HCT116 (cell line): ENCODE measurements around the gene WDR27. TPM values are rescaled to one million over a fixed set of nuclear protein-coding genes. Genes with fewer than 3 reads are reported as not detected.

ENCODE experiments used
- ATAC-seq: fragments of 200-7000 bp; cut with Tn5 transposase; 2 replicates; pipeline ENCODE4 v1.9.1; 2020; ENCODE audit warnings: mild to moderate bottlenecking, moderate library complexity
- BruUV-seq: library from RNA; stranded (reverse); fragments of 400-500 nt; replicated peaks from 2 replicates; lab custom pipeline; 2021; lab: Mats Ljungman, UMichigan
- CTCF ChIA-PET: fragments of 300-600 bp; sonication (Branson Sonifier 250); formaldehyde crosslinking; loops from one replicate; lab custom pipeline; 2021; ENCODE audit warnings: antibody characterized with exemption; lab: Charles Lee
- POLR2A ChIA-PET: fragments of 300-600, 350-600 bp; sonication (Branson Sonifier 250); formaldehyde crosslinking; loops from one replicate; lab custom pipeline; 2021; ENCODE audit warnings: antibody characterized with exemption; lab: Charles Lee
- RAD21 ChIA-PET, 2 experiments: fragments of 300-600 bp; sonication (Branson Sonifier 250); formaldehyde crosslinking; loops; one replicate each; lab custom pipeline; 2023; ENCODE audit warnings: low total read pairs in 2 of 2; ENCODE audit not compliant: uncharacterized antibody in 2 of 2, unreplicated experiment in 2 of 2, low non-redundant PET in 1 of 2; lab: Charles Lee
- DNase-seq: peaks from one replicate; pipeline ENCODE4 v3.0.0-alpha.2; 2010; ENCODE audit warnings: low read depth, low spot score
- H2AFZ ChIP-seq: fragments of 200-600 bp; shearing (Covaris generic), sonication (generic); 2 replicates; pipeline ENCODE4 v1.6.1; 2017; ENCODE audit warnings: low read depth, mixed run types, mixed read lengths, antibody characterized with exemption, low read length; ENCODE audit not compliant: poor library complexity, severe bottlenecking
- H3K27ac ChIP-seq: 2 replicates; pipeline ENCODE4 v1.5.1; 2012; ENCODE audit warnings: low read depth, low read length
- H3K27me3 ChIP-seq: fragments of 200-600 bp; sonication (generic); 2 replicates; pipeline ENCODE4 v1.6.1; 2016; ENCODE audit warnings: mixed run types, low read length, mixed read lengths; ENCODE audit not compliant: insufficient read depth
- H3K36me3 ChIP-seq, 2 experiments: fragments of 200-500 bp in 1 of 2; fragments of 200-600 bp in 1 of 2; sonication (Bioruptor generic) in 1 of 2; sonication (generic) in 1 of 2; 2 replicates each; pipeline versions ENCODE4 v1.5.1 to v1.6.1; 2014 to 2016; ENCODE audit warnings: low read length in 2 of 2, inconsistent platforms in 1 of 2, mixed read lengths in 1 of 2, mixed run types in 1 of 2; ENCODE audit not compliant: insufficient read depth in 2 of 2, control insufficient read depth in 1 of 2
- H3K4me1 ChIP-seq, 2 experiments: fragments of 200-600 bp in 1 of 2; sonication (generic) in 1 of 2; 2 replicates each; pipeline versions ENCODE4 v1.5.1 to v1.6.1; 2012 to 2017; ENCODE audit warnings: low read length in 2 of 2, inconsistent platforms in 1 of 2, mild to moderate bottlenecking in 1 of 2, mixed read lengths in 1 of 2, mixed run types in 1 of 2, moderate library complexity in 1 of 2; ENCODE audit not compliant: insufficient read depth in 2 of 2, control insufficient read depth in 1 of 2
- H3K4me2 ChIP-seq: fragments of 200-600 bp; sonication (generic); 2 replicates; pipeline ENCODE4 v1.6.1; 2017; ENCODE audit warnings: mixed run types, low read length, mixed read lengths
- H3K4me3 ChIP-seq, 2 experiments: fragments of 200-600 bp in 1 of 2; sonication (generic) in 1 of 2; replicated peaks in 1 of 2; 2 replicates each; pipeline ENCODE4 v1.5.1; 2011 to 2016; ENCODE audit warnings: low read length in 2 of 2, control low read depth in 1 of 2, low read depth in 1 of 2, mild to moderate bottlenecking in 1 of 2, mixed read lengths in 1 of 2, mixed run types in 1 of 2
- H3K79me2 ChIP-seq: fragments of 200-600 bp; sonication (generic); 2 replicates; pipeline ENCODE4 v1.6.1; 2017; ENCODE audit warnings: mild to moderate bottlenecking, mixed run types, low read length, moderate library complexity, mixed read lengths; ENCODE audit not compliant: insufficient read depth
- H3K9ac ChIP-seq: fragments of 200-600 bp; sonication (generic); 2 replicates; pipeline ENCODE4 v1.6.1; 2016; ENCODE audit warnings: low read length, mixed read lengths
- H3K9me2 ChIP-seq: fragments of 200-600 bp; sonication (generic), shearing (Covaris generic); 2 replicates; pipeline ENCODE4 v1.6.1; 2017; ENCODE audit warnings: mixed run types, mild to moderate bottlenecking, moderate library complexity; ENCODE audit not compliant: insufficient read depth
- H3K9me3 ChIP-seq, 2 experiments: fragments of 200-500 bp in 1 of 2; fragments of 200-600 bp in 1 of 2; sonication (Bioruptor generic) in 1 of 2; sonication (generic) in 1 of 2; 2 replicates each; pipeline ENCODE4 v1.6.1; 2014 to 2017; ENCODE audit warnings: low read length in 2 of 2, mixed read lengths in 2 of 2, inconsistent platforms in 1 of 2, low read depth in 1 of 2, mild to moderate bottlenecking in 1 of 2, mixed run types in 1 of 2, moderate library complexity in 1 of 2; ENCODE audit not compliant: control insufficient read depth in 1 of 2, insufficient read depth in 1 of 2
- H4K20me1 ChIP-seq: fragments of 200-600 bp; sonication (generic), shearing (Covaris generic); 2 replicates; pipeline ENCODE4 v1.6.1; 2017; ENCODE audit warnings: mixed run types, mild to moderate bottlenecking, moderate library complexity; ENCODE audit not compliant: insufficient read depth
- ATF3 ChIP-seq: IDR thresholded peaks from 2 replicates; pipeline ENCODE4 v1.6.1; 2012
- CBX3 ChIP-seq: IDR thresholded peaks from 2 replicates; pipeline ENCODE4 v1.6.1; 2012; ENCODE audit warnings: low read depth
- CEBPB ChIP-seq: IDR thresholded peaks from 2 replicates; pipeline ENCODE4 v1.6.1; 2012; ENCODE audit warnings: low read depth
- EGR1 ChIP-seq: IDR thresholded peaks from 2 replicates; pipeline ENCODE4 v1.6.1; 2012; ENCODE audit warnings: low read depth
- ELF1 ChIP-seq: IDR thresholded peaks from 2 replicates; pipeline ENCODE4 v1.6.1; 2012; ENCODE audit warnings: low read depth, borderline replicate concordance
- EZH2phosphoT487 ChIP-seq: fragments of 200-600 bp; IDR thresholded peaks from 2 replicates; pipeline ENCODE4 v1.6.1; 2018; ENCODE audit warnings: antibody characterized with exemption, borderline replicate concordance
- FOSL1 ChIP-seq: IDR thresholded peaks from 2 replicates; pipeline ENCODE4 v1.6.1; 2012; ENCODE audit warnings: low read depth
- JUND ChIP-seq: IDR thresholded peaks from 2 replicates; pipeline ENCODE4 v1.6.1; 2012
- POLR2A ChIP-seq: IDR thresholded peaks from 2 replicates; pipeline ENCODE4 v1.7.0; 2011; ENCODE audit warnings: borderline replicate concordance; ENCODE audit not compliant: insufficient read depth, insufficient read length; ENCODE audit errors: extremely low read depth
- RAD21 ChIP-seq: IDR thresholded peaks from 2 replicates; pipeline ENCODE4 v1.6.1; 2012; ENCODE audit warnings: low read depth, mild to moderate bottlenecking
- REST ChIP-seq: IDR thresholded peaks from 2 replicates; pipeline ENCODE4 v1.6.1; 2012; ENCODE audit warnings: low read depth
- SP1 ChIP-seq: IDR thresholded peaks from 2 replicates; pipeline ENCODE4 v1.6.1; 2012; ENCODE audit warnings: low read depth
- SRF ChIP-seq: IDR thresholded peaks from 2 replicates; pipeline ENCODE4 v1.6.1; 2012; ENCODE audit warnings: low read depth
- TCF7L2 ChIP-seq: IDR thresholded peaks from 2 replicates; pipeline ENCODE4 v1.7.0; 2011; ENCODE audit warnings: borderline replicate concordance, inconsistent platforms; ENCODE audit not compliant: insufficient read depth, insufficient read length; ENCODE audit errors: extremely low read depth
- ZBTB33 ChIP-seq: IDR thresholded peaks from 2 replicates; pipeline ENCODE4 v1.6.1; 2011; ENCODE audit warnings: mild to moderate bottlenecking, low read length, moderate library complexity; ENCODE audit not compliant: insufficient replicate concordance; ENCODE audit errors: extremely low read depth
- ZFX ChIP-seq: fragments of 450-650 bp; IDR thresholded peaks from 2 replicates; pipeline ENCODE4 v1.6.1; 2017
- ZNF274 ChIP-seq: fragments of 200-500 bp; sonication (Bioruptor generic); IDR thresholded peaks from 2 replicates; pipeline ENCODE4 v1.6.1; 2014; ENCODE audit warnings: mild to moderate bottlenecking, low read depth, low read length, inconsistent platforms
- intact Hi-C: fragments of 100-400 bp; cut with micrococcal nuclease; formaldehyde crosslinking; loops from 2 replicates; pipeline ENCODE4 v1.10.0; 2022
- total RNA-seq: library from RNA; stranded (reverse); gene quantifications from one replicate; pipeline ENCODE4 v1.2.1, GENCODE V29; 2021; ENCODE audit not compliant: unreplicated experiment

The WDR27 gene
- total RNA-seq, 1 experiment from 2014 or later, result 60.6 TPM

- DNase-seq (no peak), ATAC-seq (no peak)
- POLR2A ChIA-PET, result no interaction called here
- TF ChIP-seq CEBPB, result no peak
- no peak for TF ChIP-seq FOSL1
- TF ChIP-seq RAD21, result no peak
- no peak for TF ChIP-seq REST
- TF ChIP-seq ZFX, result no peak
- no peak for TF ChIP-seq EGR1
- TF ChIP-seq POLR2A, result no peak
- no peak for TF ChIP-seq CBX3
- no peak for TF ChIP-seq ZBTB33
- TF ChIP-seq ZNF274, result no peak
- TF ChIP-seq SP1, result no peak
- no peak for TF ChIP-seq JUND
- TF ChIP-seq ATF3, result no peak
- TF ChIP-seq ELF1, result no peak
- TF ChIP-seq TCF7L2, result no peak
- no peak for TF ChIP-seq EZH2phosphoT487
- no peak for TF ChIP-seq SRF
- Histone ChIP-seq H4K20me1 (no peaks in the 10 kb centered on the region), H3K4me3 (no peak overlapping the region), H3K36me3 (no peaks in the 10 kb centered on the region), H3K27ac (no peak overlapping the region; the same call in 1 of the 2 replicates), H3K9me2 (no peaks in the 10 kb centered on the region), H3K27me3 (no peaks in the 10 kb centered on the region), H3K79me2 (no peaks in the 10 kb centered on the region), H2AFZ (no peak overlapping the region), H3K4me2 (no peak overlapping the region), H3K4me1 (peaks cover 4 to 20% of the 10 kb centered on the region in 2 experiments; a peak in 3 of 4 replicates), H3K9ac (no peak overlapping the region), H3K9me3 (0 out of 4 replicates have a peak, but pooled peaks cover 0 to 3% of the 10 kb centered on the region in 2 experiments)
- BruUV-seq, result no TSS peak
- CTCF ChIA-PET, result interaction anchor here (1.5 kb wide), 1 partner anchor 9 kb away, joined by 3 read pairs; no protein-coding TSS in a partner anchor
- RAD21 ChIA-PET, result no interaction called here
- intact Hi-C loops, result no loop called here
Measured at GRCh38 chr6:169454872-169455204, 247.0 kb downstream of the WDR27 start.
